Measurements from ENCODE around the gene SIRPA. TPM values are rescaled to one million over a fixed set of nuclear protein-coding genes. Genes with fewer than 3 reads are reported as not detected.

SIRPA gene
- total RNA-seq, 1 experiment from 2014 or later, result 12.8 TPM

GRCh38 chr20:1965520-1966351 is 70.5 kb downstream of the SIRPA start:
- Histone ChIP-seq H3K4me3 (ENCODE audit: low read length) (no peak overlapping the region), H3K4me1 (ENCODE audit: insufficient read depth, low read length) (no peaks in the 10 kb centered on the region; the same call in 1 of the 2 replicates), H3K9me2 (replicated peaks; ENCODE audit: low read length) (no peaks in the 10 kb centered on the region), H2AFZ (ENCODE audit: low read length) (peak overlapping the region; percentile 69), H3K9me3 (ENCODE audit: low read length) (no peaks in the 10 kb centered on the region), H3K9ac (ENCODE audit: low read length) (no peak overlapping the region), H3K4me2 (ENCODE audit: low read length) (peak overlapping the region; percentile 43), H4K20me1 (ENCODE audit: low read length) (no peaks in the 10 kb centered on the region), H3K36me3 (ENCODE audit: low read depth, low read length) (no peaks in the 10 kb centered on the region), H3K27ac (ENCODE audit: low read length) (no peak overlapping the region), H3K79me2 (ENCODE audit: low read length) (no peaks in the 10 kb centered on the region), H3F3A (ENCODE audit: low read length, unreplicated experiment) (no peaks in the 10 kb centered on the region), H3K27me3 (ENCODE audit: low read length) (peaks cover 68% of the 10 kb centered on the region)
- peak; percentile 74 for DNase-seq
- TF ChIP-seq EZH2 (IDR thresholded peaks at IDR 0.05; ENCODE audit: low read length, unreplicated experiment) (no peak), CTCF (conservative IDR thresholded peaks at IDR 0.05; ENCODE audit: low read depth, low read length) (peak; percentile 99)
- BruUV-seq (replicated peaks), result no TSS peak
- intact Hi-C loops (cut with micrococcal nuclease), result loop anchor here (1.0 to 5.0 kb wide), 2 partner anchors 127 to 207 kb away; no protein-coding TSS in a partner anchor
- CTCF ChIA-PET, result interaction anchor here (0.6 to 0.7 kb wide), 2 partner anchors 207 to 923 kb away, joined by 3 read pairs; no protein-coding TSS in a partner anchor
- peak; percentile 92 for ATAC-seq
- POLR2A ChIA-PET (ENCODE audit: unreplicated experiment), result no interaction called here

- ATAC-seq (no peak), DNase-seq (no peak)
- no peaks in the 10 kb centered on the region for H3F3A ChIP-seq (ENCODE audit: low read length, unreplicated experiment)
- no peaks in the 10 kb centered on the region for H3K9me2 ChIP-seq (replicated peaks; ENCODE audit: low read length)
- POLR2A ChIA-PET (ENCODE audit: unreplicated experiment), result no interaction called here
- no peak overlapping the region for H3K9ac ChIP-seq (ENCODE audit: low read length)
- H3K79me2 ChIP-seq (ENCODE audit: low read length), result no peaks in the 10 kb centered on the region
- no peaks in the 10 kb centered on the region for H4K20me1 ChIP-seq (ENCODE audit: low read length)
- H3K36me3 ChIP-seq (ENCODE audit: low read depth, low read length), result no peaks in the 10 kb centered on the region
- intact Hi-C loops (cut with micrococcal nuclease), result loop anchor here (5.0 kb wide), 1 partner anchor 123 kb away; no protein-coding TSS in a partner anchor
- no peaks in the 10 kb centered on the region; the same call in 1 of the 2 replicates for H3K4me1 ChIP-seq (ENCODE audit: insufficient read depth, low read length)
- H3K27me3 ChIP-seq (ENCODE audit: low read length), result peaks cover 70% of the 10 kb centered on the region
- no peak overlapping the region for H3K4me2 ChIP-seq (ENCODE audit: low read length)
- H3K4me3 ChIP-seq (ENCODE audit: low read length), result no peak overlapping the region
- BruUV-seq (replicated peaks), result no TSS peak
- no peak overlapping the region for H2AFZ ChIP-seq (ENCODE audit: low read length)
- no peak for TF ChIP-seq EZH2phosphoT487 (IDR thresholded peaks at IDR 0.05; ENCODE audit: borderline replicate concordance, low read length)
- TF ChIP-seq CTCF (conservative IDR thresholded peaks at IDR 0.05; ENCODE audit: low read depth, low read length), result no peak
- no peak for TF ChIP-seq EZH2 (IDR thresholded peaks at IDR 0.05; ENCODE audit: low read length, unreplicated experiment)
- no peak overlapping the region for H3K27ac ChIP-seq (ENCODE audit: low read length)
- CTCF ChIA-PET, result interaction anchor here (0.6 kb wide), 1 partner anchor 500 kb away, joined by 3 read pairs; no protein-coding TSS in a partner anchor
- no peaks in the 10 kb centered on the region for H3K9me3 ChIP-seq (ENCODE audit: low read length)
Measured at GRCh38 chr20:1968964-1969363, 73.8 kb downstream of the SIRPA start.

Measured in PC-3 (cell line).